GM12878 (cell line): ENCODE results near the gene NIN. TPM values are rescaled to one million over a fixed set of nuclear protein-coding genes. Genes with fewer than 3 reads are reported as not detected.

Experiments
- ATAC-seq: fragments of 200-7000 bp; cut with Tn5 transposase; 3 replicates; pipeline ENCODE4 v1.9.1; 2020; ENCODE audit warnings: mild to moderate bottlenecking, moderate library complexity
- BruUV-seq: library from RNA; stranded (reverse); fragments of 400-500 nt; replicated peaks from 2 replicates; lab custom pipeline; 2021; lab: Mats Ljungman, UMichigan
- CTCF ChIA-PET: fragments of 300-600 bp; sonication (Branson Sonifier 250); formaldehyde crosslinking; extraction: SDS; loops from one replicate; lab custom pipeline; 2021; ENCODE audit warnings: inconsistent platforms; lab: Yijun Ruan, JAX
- POLR2A ChIA-PET: fragments of 350-600 bp; formaldehyde crosslinking; extraction: SDS; loops from one replicate; lab custom pipeline; 2021; ENCODE audit warnings: inconsistent platforms; lab: Charles Lee
- RAD21 ChIA-PET: fragments of 300-600 bp; sonication (Branson Sonifier 250); formaldehyde crosslinking; loops from one replicate; lab custom pipeline; 2023; ENCODE audit warnings: antibody characterized with exemption; ENCODE audit not compliant: unreplicated experiment; lab: Charles Lee
- SMC1A ChIA-PET: fragments of 300-600 bp; sonication (Branson Sonifier 250); formaldehyde crosslinking; loops from one replicate; lab custom pipeline; 2023; ENCODE audit not compliant: unreplicated experiment, uncharacterized antibody; lab: Charles Lee
- DNase-seq: peaks from one replicate; pipeline ENCODE4 v3.0.0-alpha.2; 2011; ENCODE audit warnings: low read depth, low spot score
- FAIRE-seq: peaks from 3 replicates; lab custom pipeline; 2011; peaks lifted over from hg19 to GRCh38; lab: Jason Lieb, UNC
- H2AFZ ChIP-seq: 2 replicates; pipeline ENCODE4 v1.6.0; 2011; ENCODE audit warnings: low read depth, low read length, control low read depth; ENCODE audit not compliant: control insufficient read depth
- H3K27ac ChIP-seq: 2 replicates; pipeline ENCODE4 v1.5.1; 2011; ENCODE audit warnings: control low read depth; ENCODE audit not compliant: control insufficient read depth, insufficient read depth
- H3K27me3 ChIP-seq, 2 experiments: replicated peaks in 1 of 2; 2 replicates each; pipeline versions ENCODE4 v1.6.0 to v1.6.1; 2011; ENCODE audit warnings: low read length in 1 of 2; ENCODE audit not compliant: control insufficient read depth in 2 of 2, insufficient read depth in 2 of 2
- H3K36me3 ChIP-seq, 2 experiments: 2 replicates each; pipeline ENCODE4 v1.5.1; 2011; ENCODE audit warnings: low read length in 1 of 2; ENCODE audit not compliant: control insufficient read depth in 2 of 2, insufficient read depth in 2 of 2
- H3K4me1 ChIP-seq: 2 replicates; pipeline ENCODE4 v1.6.1; 2011; ENCODE audit warnings: mild to moderate bottlenecking, low read length, moderate library complexity, mixed read lengths; ENCODE audit not compliant: control insufficient read depth, insufficient read depth
- H3K4me2 ChIP-seq: 2 replicates; pipeline ENCODE4 v1.6.0; 2011; ENCODE audit warnings: control low read depth; ENCODE audit not compliant: control insufficient read depth, insufficient read depth
- H3K4me3 ChIP-seq: fragments of 200-600 bp; sonication (generic); 2 replicates; pipeline ENCODE4 v1.5.1; 2016
- H3K79me2 ChIP-seq: 2 replicates; pipeline ENCODE4 v1.6.0; 2011; ENCODE audit warnings: low read length; ENCODE audit not compliant: control insufficient read depth, insufficient read depth
- H3K9ac ChIP-seq: 2 replicates; pipeline ENCODE4 v1.8.0; 2011; ENCODE audit warnings: low read length, control low read depth, mixed read lengths; ENCODE audit not compliant: control insufficient read depth, insufficient read depth
- H3K9me3 ChIP-seq: replicated peaks from 3 replicates; pipeline ENCODE4 v1.5.1; 2011; ENCODE audit warnings: mild to moderate bottlenecking, low read length; ENCODE audit not compliant: control insufficient read depth, insufficient read depth
- H4K20me1 ChIP-seq: 2 replicates; pipeline ENCODE4 v1.6.0; 2011; ENCODE audit not compliant: control insufficient read depth, insufficient read depth
- CHD4 ChIP-seq: fragments of 200-600 bp; sonication (generic); IDR thresholded peaks from 2 replicates; pipeline ENCODE4 v1.6.1; 2016; ENCODE audit warnings: mild to moderate bottlenecking
- E2F4 ChIP-seq: IDR thresholded peaks from 2 replicates; pipeline ENCODE4 v1.6.1; 2012; ENCODE audit warnings: low read depth, low read length, improper control_type of control experiment
- HDAC2 ChIP-seq: fragments of 200-600 bp; sonication (generic); IDR thresholded peaks from 2 replicates; pipeline ENCODE4 v1.6.1; 2017
- MEF2A ChIP-seq: IDR thresholded peaks from 2 replicates; pipeline ENCODE4 v1.6.1; 2011; ENCODE audit warnings: low read depth, mild to moderate bottlenecking, low read length, moderate library complexity; ENCODE audit not compliant: insufficient read depth
- MLLT1 ChIP-seq: fragments of 450-650 bp; IDR thresholded peaks from 2 replicates; pipeline ENCODE4 v1.6.1; 2016; ENCODE audit warnings: mild to moderate bottlenecking
- MXI1 ChIP-seq: fragments of 150-350 bp; IDR thresholded peaks from 2 replicates; pipeline ENCODE4 v1.6.1; 2011; ENCODE audit warnings: low read depth, mild to moderate bottlenecking, inconsistent platforms, low read length, improper control_type of control experiment
- MYB ChIP-seq: fragments of 150-350 bp; IDR thresholded peaks from 2 replicates; pipeline ENCODE4 v1.6.1; 2014; ENCODE audit warnings: mild to moderate bottlenecking, low read depth, low read length, borderline replicate concordance
- PML ChIP-seq: IDR thresholded peaks from 2 replicates; pipeline ENCODE4 v1.6.1; 2012; ENCODE audit warnings: low read length, inconsistent platforms
- RBBP5 ChIP-seq: fragments of 200-600 bp; sonication (generic); conservative IDR thresholded peaks from 2 replicates; pipeline ENCODE4 v1.6.1; 2016
- SIX5 ChIP-seq: IDR thresholded peaks from 2 replicates; pipeline ENCODE4 v1.6.1; 2011; ENCODE audit warnings: mild to moderate bottlenecking, low read depth, low read length, moderate library complexity; ENCODE audit not compliant: severe bottlenecking
- SPI1 ChIP-seq: IDR thresholded peaks from 2 replicates; pipeline ENCODE4 v1.6.1; 2011; ENCODE audit warnings: low read depth, mild to moderate bottlenecking, low read length, moderate library complexity, borderline replicate concordance; ENCODE audit not compliant: insufficient read depth
- STAT3 ChIP-seq: IDR thresholded peaks from 2 replicates; pipeline ENCODE4 v1.6.1; 2011; ENCODE audit warnings: low read depth, low read length, improper control_type of control experiment
- WGBS: methylation state at CpG from one replicate; pipeline ENCODE4 v1.1.6; 2016; ENCODE audit warnings: low lambda C conversion rate; ENCODE audit not compliant: insufficient replicate concordance, insufficient coverage; ENCODE audit errors: missing lambda C conversion rate; 5-methylcytosine and 5-hydroxymethylcytosine counted together
- in situ Hi-C: fragments of 300-500 bp; cut with MboI; formaldehyde crosslinking; loops from 9 replicates; pipeline ENCODE4 v1.14.3; 2018; ENCODE audit warnings: mixed read lengths
- intact Hi-C: fragments of 100-400 bp; cut with micrococcal nuclease; formaldehyde crosslinking; loops from one replicate; pipeline ENCODE4 v1.14.2; 2022; ENCODE audit not compliant: unreplicated experiment
- polyA plus RNA-seq, 11 experiments: library from polyadenylated mRNA; depleted of rRNA in 4 of 11; unstranded in 6 of 11; stranded (reverse) in 5 of 11; fragments of >200 nt; fragmentation: Nextera tagmentation in 4 of 11; fragmentation: Illumina TruSeq in 1 of 11; extraction: Ambion mirVana in 4 of 11; extraction: Trizol in 1 of 11; gene quantifications; 1 replicate in 1 of 11; 2 replicates in 10 of 11; pipeline versions ENCODE4 v1.2.1 to v1.2.3, GENCODE V29; 2011 to 2016; ENCODE audit warnings: inconsistent platforms in 2 of 11, missing spikeins in 2 of 11, low read depth in 1 of 11
- total RNA-seq, 4 experiments: library from RNA; depleted of rRNA in 3 of 4; stranded (reverse); fragments of >200 nt in 3 of 4; fragmentation: Illumina TruSeq in 1 of 4; extraction: Trizol in 1 of 4; gene quantifications; 2 replicates each; pipeline versions ENCODE4 v1.2.1 to v1.2.3, GENCODE V29; 2013 to 2021

NIN gene
- total and polyA plus RNA-seq, 10 of the 15 experiments (the other 5 are each of a cell fraction or from before 2014, with no cell fraction given), result 16.2 to 135 (median 70.3) TPM

DNA sequence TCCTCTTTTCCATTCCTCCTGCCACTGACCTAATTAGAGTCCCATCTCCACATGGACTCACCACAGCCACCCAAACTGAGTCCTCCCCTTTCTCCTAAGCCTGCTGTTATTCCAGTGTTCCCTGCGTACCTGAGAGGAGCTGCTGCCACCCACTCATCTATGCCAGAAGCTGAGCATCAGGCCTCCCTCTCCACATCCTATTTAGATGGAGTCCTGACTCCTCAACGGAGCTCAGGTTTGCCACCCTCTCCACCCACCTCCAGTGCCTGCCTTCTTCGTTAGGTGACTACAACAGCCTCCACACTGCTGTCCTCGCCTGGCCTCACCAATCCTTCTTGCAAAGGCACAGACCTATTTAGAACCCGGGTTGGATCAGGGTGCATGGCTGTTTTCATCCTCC is 25.7 kb upstream of the NIN start:
- CTCF ChIA-PET, result interaction anchor here (1.9 to 13.4 kb wide), 5 partner anchors 27 to 256 kb away, joined by 7 to 317 read pairs (median 98); partner anchors contain the start of gene NIN
- no TSS peak for BruUV-seq
- 73% methylated on average over 5 of the region's 5 CpGs for WGBS
- Histone ChIP-seq H4K20me1 (no peaks in the 10 kb centered on the region), H3K27ac (no peak overlapping the region), H3K4me1 (peaks cover 9% of the 10 kb centered on the region), H3K9me3 (no peaks in the 10 kb centered on the region), H3K27me3 (no peaks in the 10 kb centered on the region), H3K36me3 (no peaks in the 10 kb centered on the region), H3K9ac (no peak overlapping the region), H3K79me2 (no peaks in the 10 kb centered on the region), H3K4me2 (no peak overlapping the region), H2AFZ (no peak overlapping the region), H3K4me3 (no peak overlapping the region)
- no peak for ATAC-seq
- no peak for FAIRE-seq
- no peak for DNase-seq
- in situ Hi-C loops, result loop anchor here (5.0 to 25.0 kb wide), 2 partner anchors 69 to 244 kb away; no protein-coding TSS in a partner anchor
- RAD21 ChIA-PET, result interaction anchor here (1.5 to 7.0 kb wide), 4 partner anchors 67 to 256 kb away, joined by 4 to 113 read pairs (median 8); no protein-coding TSS in a partner anchor
- SMC1A ChIA-PET, result interaction anchor here (0.8 to 11.9 kb wide), 5 partner anchors 17 to 80 kb away, joined by 3 to 233 read pairs (median 180); no protein-coding TSS in a partner anchor
- intact Hi-C loops, result no loop called here
- POLR2A ChIA-PET, result no interaction called here
- TF ChIP-seq PML, result no peak
- TF ChIP-seq CHD4, result no peak
- no peak for TF ChIP-seq MEF2A
- TF ChIP-seq STAT3, result no peak
- TF ChIP-seq SIX5, result no peak
- TF ChIP-seq MLLT1, result no peak
- TF ChIP-seq MXI1, result no peak
- TF ChIP-seq HDAC2, result no peak
- no peak for TF ChIP-seq E2F4
- TF ChIP-seq MYB, result no peak
- no peak for TF ChIP-seq SPI1
- TF ChIP-seq RBBP5, result no peak
